ENCODE data around the gene ARHGEF39. TPM values are rescaled to one million over a fixed set of nuclear protein-coding genes. Genes with fewer than 3 reads are reported as not detected.

Gene ARHGEF39
- total RNA-seq, 6 experiments from 2014 or later, result 0.11 to 3.6 (median 0.43) TPM

DNA sequence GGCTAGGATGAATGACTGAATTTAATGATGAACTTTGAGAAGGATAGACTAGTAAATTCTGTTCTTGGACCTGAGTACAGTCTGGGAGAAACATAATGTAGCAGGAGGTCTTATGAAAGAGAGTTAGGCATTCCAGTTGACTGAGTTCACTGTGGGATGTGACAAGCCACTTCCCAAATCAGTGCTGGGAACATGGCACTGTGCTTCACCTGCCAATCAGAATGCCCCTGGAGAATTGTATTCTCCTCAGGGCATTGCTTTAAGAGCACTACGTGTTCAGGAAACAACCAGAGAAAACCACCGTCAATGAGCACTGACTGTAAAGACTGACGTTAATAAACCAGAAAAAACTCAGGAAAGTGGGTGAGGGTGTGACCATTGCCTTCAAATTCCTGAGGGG lies 5.7 kb downstream of the ARHGEF39 start:
- DNase-seq (no peak), ATAC-seq (no peak)
- intact Hi-C loops (cut with DNase I), result no loop called here
- 80% methylated on average over 3 of the region's 3 CpGs for WGBS (ENCODE audit: insufficient coverage, low coverage, low lambda C conversion rate, missing lambda C conversion rate)
- Histone ChIP-seq H3K27ac (peak overlapping the region in 2 of 3 donors; percentile 95 to 96), H3K4me3 (peak overlapping the region in 1 of 3 donors; percentile 85), H3K4me1 (peaks cover 0 to 21% (median 3%) of the 10 kb centered on the region in 4 donors), H3K9me3 (no peaks in the 10 kb centered on the region), H3K36me3 (no peaks in the 10 kb centered on the region), H3K27me3 (no peaks in the 10 kb centered on the region)
- TF ChIP-seq, protein P1, sequence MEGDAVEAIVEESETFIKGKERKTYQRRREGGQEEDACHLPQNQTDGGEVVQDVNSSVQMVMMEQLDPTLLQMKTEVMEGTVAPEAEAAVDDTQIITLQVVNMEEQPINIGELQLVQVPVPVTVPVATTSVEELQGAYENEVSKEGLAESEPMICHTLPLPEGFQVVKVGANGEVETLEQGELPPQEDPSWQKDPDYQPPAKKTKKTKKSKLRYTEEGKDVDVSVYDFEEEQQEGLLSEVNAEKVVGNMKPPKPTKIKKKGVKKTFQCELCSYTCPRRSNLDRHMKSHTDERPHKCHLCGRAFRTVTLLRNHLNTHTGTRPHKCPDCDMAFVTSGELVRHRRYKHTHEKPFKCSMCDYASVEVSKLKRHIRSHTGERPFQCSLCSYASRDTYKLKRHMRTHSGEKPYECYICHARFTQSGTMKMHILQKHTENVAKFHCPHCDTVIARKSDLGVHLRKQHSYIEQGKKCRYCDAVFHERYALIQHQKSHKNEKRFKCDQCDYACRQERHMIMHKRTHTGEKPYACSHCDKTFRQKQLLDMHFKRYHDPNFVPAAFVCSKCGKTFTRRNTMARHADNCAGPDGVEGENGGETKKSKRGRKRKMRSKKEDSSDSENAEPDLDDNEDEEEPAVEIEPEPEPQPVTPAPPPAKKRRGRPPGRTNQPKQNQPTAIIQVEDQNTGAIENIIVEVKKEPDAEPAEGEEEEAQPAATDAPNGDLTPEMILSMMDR (IDR thresholded peaks at IDR 0.05), result no peak
- no peak for TF ChIP-seq POLR2A (IDR thresholded peaks at IDR 0.05)

DNA sequence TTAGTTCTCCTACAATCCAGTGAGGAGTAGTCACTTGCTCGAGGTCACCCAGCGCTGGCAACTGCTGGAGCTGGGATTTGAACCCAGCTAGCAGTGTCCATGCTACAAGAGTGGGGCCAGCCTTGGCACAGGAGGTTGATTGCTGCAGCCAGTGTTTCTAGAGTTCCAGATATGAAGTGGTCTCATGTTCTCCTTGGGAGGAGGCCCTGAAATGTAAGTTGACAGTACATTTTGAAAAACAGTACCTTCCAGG lies 6.1 kb downstream of the ARHGEF39 start:
- Histone ChIP-seq H3K9me3 (no peaks in the 10 kb centered on the region), H3K4me3 (peak overlapping the region; percentile 85 to 90 (median 87)), H3K27me3 (no peaks in the 10 kb centered on the region), H3K36me3 (no peaks in the 10 kb centered on the region), H3K27ac (peak overlapping the region; percentile 92 to 96 (median 95)), H3K4me1 (peaks cover 0 to 21% (median 3%) of the 10 kb centered on the region in 4 donors)
- WGBS (ENCODE audit: insufficient coverage, low coverage, low lambda C conversion rate, missing lambda C conversion rate), result 0% methylated on average over 2 of the region's 2 CpGs
- ATAC-seq (peak in 3 of 4 donors; percentile 4 to 11 (median 8)), DNase-seq (peak in 1 of 3 donors; percentile 50)
- intact Hi-C loops (cut with DNase I), result no loop called here
- TF ChIP-seq POLR2A (IDR thresholded peaks at IDR 0.05), result no peak
- TF ChIP-seq, protein P1 (IDR thresholded peaks at IDR 0.05), result no peak

DNA sequence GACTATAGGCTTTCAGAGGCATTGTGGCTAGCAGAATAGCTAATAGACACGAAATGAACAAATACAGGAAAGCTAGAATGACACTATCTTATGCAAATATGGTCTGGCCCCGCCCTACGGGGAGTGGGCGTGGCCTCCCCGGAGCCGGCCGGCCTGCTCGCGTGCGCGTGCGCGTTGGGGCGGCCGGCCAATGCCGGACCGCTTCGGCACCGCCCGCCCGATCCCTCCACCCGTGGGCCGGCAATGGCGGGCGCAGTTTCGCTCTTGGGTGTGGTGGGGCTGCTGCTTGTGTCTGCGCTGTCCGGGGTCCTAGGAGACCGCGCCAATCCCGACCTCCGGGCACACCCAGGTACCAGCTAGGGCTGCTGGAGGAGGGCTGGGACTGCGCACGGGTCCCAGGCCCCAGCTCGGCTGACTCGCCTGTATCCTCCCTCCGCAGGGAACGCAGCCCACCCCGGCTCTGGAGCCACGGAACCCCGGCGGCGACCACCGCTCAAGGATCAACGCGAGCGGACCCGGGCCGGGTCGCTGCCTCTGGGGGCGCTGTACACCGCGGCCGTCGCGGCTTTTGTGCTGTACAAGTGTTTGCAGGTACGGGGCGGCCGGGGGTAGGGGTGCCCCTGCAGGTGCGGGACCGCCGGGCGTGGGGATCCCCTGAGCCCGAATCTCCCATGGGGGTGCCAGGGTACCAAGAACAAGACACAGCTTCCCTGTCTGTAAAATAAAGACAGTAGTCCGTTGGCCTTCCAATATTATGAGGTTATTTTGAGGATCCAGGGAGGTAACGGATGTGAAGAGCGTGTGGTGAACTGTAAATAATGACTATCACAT lies 6.6 kb downstream of the ARHGEF39 start, which contains the start of gene CCDC107:
TSS of gene CCDC107 (plus strand) at position 156 of the 831 bp plus-strand sequence. CDS start at position 244, 88 bp downstream.
- H3K27me3 ChIP-seq, result no peaks in the 10 kb centered on the region
- peak within 1 kb of the TSS; percentile 92 to 96 (median 95) for H3K27ac ChIP-seq
- H3K4me1 ChIP-seq, result peaks cover 0 to 21% (median 3%) of the 10 kb centered on the region in 4 donors
- intact Hi-C loops (cut with DNase I), result no loop called here
- H3K36me3 ChIP-seq, result no peaks in the 10 kb centered on the region
- peak; percentile 96 for TF ChIP-seq POLR2A (IDR thresholded peaks at IDR 0.05)
- TF ChIP-seq, protein P1 (IDR thresholded peaks at IDR 0.05), result peak; percentile 51 to 64 (median 57)
- H3K9me3 ChIP-seq, result no peaks in the 10 kb centered on the region
- peak; percentile 89 to 91 (median 90) for DNase-seq
- ATAC-seq, result peak; percentile 74 to 86 (median 80)
- peak within 1 kb of the TSS; percentile 85 to 90 (median 87) for H3K4me3 ChIP-seq
- 1% methylated on average over 19 of the region's 67 CpGs for WGBS (ENCODE audit: insufficient coverage, low coverage, low lambda C conversion rate, missing lambda C conversion rate)

DNA sequence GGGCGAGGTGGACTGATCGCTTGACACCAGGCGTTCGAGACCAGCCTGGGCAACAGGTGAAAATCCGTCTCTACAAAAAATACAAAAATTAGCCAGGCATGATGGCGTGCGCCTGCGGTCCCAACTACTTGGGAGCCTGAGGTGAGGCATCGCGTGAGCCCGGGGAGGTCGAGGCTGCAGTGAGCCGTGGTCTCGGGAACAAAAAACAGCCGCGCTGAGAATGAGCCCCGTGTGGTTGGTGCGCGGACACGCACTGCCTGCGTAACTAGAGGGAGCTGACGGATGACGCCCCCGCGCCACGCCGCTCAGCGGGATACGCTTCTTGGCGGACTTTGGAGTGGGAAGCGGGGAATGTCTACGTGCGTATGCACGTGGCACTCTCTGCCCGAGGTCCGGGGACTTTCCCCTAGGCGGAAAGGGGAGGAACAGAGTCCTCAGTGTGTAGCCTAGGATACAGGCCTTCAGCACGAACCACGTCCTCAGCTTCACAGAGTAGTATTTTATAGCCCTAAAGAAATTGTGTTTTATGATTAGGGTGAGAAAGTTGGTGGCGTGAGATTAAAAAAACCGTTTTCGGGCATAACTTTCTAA lies 7.4 kb downstream of the ARHGEF39 start, which contains the start of gene RMRP:
TSS of gene RMRP (minus strand) at position 474 of the 591 bp plus-strand sequence.
- peak; percentile 80 for TF ChIP-seq POLR2A (IDR thresholded peaks at IDR 0.05)
- TF ChIP-seq, protein P1 (IDR thresholded peaks at IDR 0.05), result peak; percentile 16 to 51 (median 34)

More for the DNA sequence above, 7.4 kb downstream of the ARHGEF39 start, which contains the start of gene RMRP:
- H3K4me3 ChIP-seq, result peak within 1 kb of the TSS; percentile 85 to 90 (median 87)
- ATAC-seq (peak; percentile 89 to 96 (median 94)), DNase-seq (peak; percentile 98 to 99 (median 99))
- H3K36me3 ChIP-seq, result no peaks in the 10 kb centered on the region
- H3K27ac ChIP-seq, result peak within 1 kb of the TSS; percentile 92 to 96 (median 95)
- WGBS (ENCODE audit: insufficient coverage, low coverage, low lambda C conversion rate, missing lambda C conversion rate), result 0% methylated on average over 25 of the region's 42 CpGs
- H3K9me3 ChIP-seq, result no peaks in the 10 kb centered on the region
- no peaks in the 10 kb centered on the region for H3K27me3 ChIP-seq
- intact Hi-C loops (cut with DNase I), result no loop called here
- peaks cover 0 to 23% (median 3%) of the 10 kb centered on the region in 4 donors for H3K4me1 ChIP-seq
